CD4-positive, alpha-beta memory T cell (primary cell): ENCODE data around the gene KCNV2. TPM values are rescaled to one million over a fixed set of nuclear protein-coding genes. Genes with fewer than 3 reads are reported as not detected.
A peak's percentile ranks its signal among the peaks of the same experiment; 100 is the strongest.

Source experiments
- CTCF ChIA-PET: fragments of 350-600 bp; sonication (Branson Sonifier 250); formaldehyde crosslinking; loops from one replicate; lab custom pipeline; 2021; ENCODE audit warnings: inconsistent platforms; ENCODE audit not compliant: partially characterized antibody; lab: Charles Lee
- POLR2A ChIA-PET: fragments of 350-600 bp; sonication (Branson Sonifier 250); formaldehyde crosslinking; loops from one replicate; lab custom pipeline; 2021; ENCODE audit not compliant: partially characterized antibody; lab: Charles Lee
- DNase-seq, 5 donors: peaks; one replicate each; pipeline versions ENCODE4 v3.0.0 to v3.0.0-alpha.2; 2020 to 2022; ENCODE audit warnings: mixed read lengths in 1 of 5
- H3K27ac ChIP-seq: one replicate; pipeline ENCODE4 v1.7.0; 2013; ENCODE audit warnings: low read depth, low read length
- H3K27me3 ChIP-seq: 2 replicates; pipeline ENCODE4 v1.7.0; 2013; ENCODE audit warnings: mild to moderate bottlenecking, low read length, moderate library complexity; ENCODE audit not compliant: insufficient read depth
- H3K36me3 ChIP-seq: 2 replicates; pipeline ENCODE4 v1.7.0; 2013; ENCODE audit warnings: mild to moderate bottlenecking, low read length, moderate library complexity; ENCODE audit not compliant: insufficient read depth
- H3K4me1 ChIP-seq: 2 replicates; pipeline ENCODE4 v1.7.0; 2013; ENCODE audit warnings: mild to moderate bottlenecking, low read length, moderate library complexity; ENCODE audit not compliant: insufficient read depth
- H3K4me3 ChIP-seq, 2 donors: one replicate each; pipeline ENCODE4 v1.7.0; 2013; ENCODE audit warnings: low read length in 2 of 2, mild to moderate bottlenecking in 1 of 2
- H3K9me3 ChIP-seq, 2 donors: one replicate each; pipeline ENCODE4 v1.7.0; 2013; ENCODE audit warnings: low read length in 2 of 2, control low read depth in 1 of 2; ENCODE audit not compliant: control insufficient read depth in 1 of 2
- H3K27ac Mint-ChIP-seq, 7 donors: one replicate each; pipeline ENCODE4 v1.8.0; 2020 to 2021; ENCODE audit warnings: mixed read lengths in 7 of 7, mild to moderate bottlenecking in 6 of 7, inconsistent platforms in 3 of 7, moderate library complexity in 3 of 7
- H3K27me3 Mint-ChIP-seq, 2 donors: one replicate each; pipeline ENCODE4 v1.8.0; 2020 to 2021; ENCODE audit warnings: mixed read lengths in 2 of 2
- H3K36me3 Mint-ChIP-seq, 2 donors: one replicate each; pipeline ENCODE4 v1.8.0; 2020 to 2021; ENCODE audit warnings: mixed read lengths in 2 of 2, inconsistent platforms in 1 of 2, mild to moderate bottlenecking in 1 of 2
- H3K4me1 Mint-ChIP-seq, 4 donors: one replicate each; pipeline ENCODE4 v1.8.0; 2020 to 2021; ENCODE audit warnings: mixed read lengths in 4 of 4, mild to moderate bottlenecking in 1 of 4
- H3K4me3 Mint-ChIP-seq, 8 donors: one replicate each; pipeline ENCODE4 v1.8.0; 2020 to 2021; ENCODE audit warnings: mixed read lengths in 8 of 8, mild to moderate bottlenecking in 7 of 8, moderate library complexity in 6 of 8, inconsistent platforms in 3 of 8
- H3K9me3 Mint-ChIP-seq, 8 donors: one replicate each; pipeline ENCODE4 v1.8.0; 2020 to 2021; ENCODE audit warnings: mixed read lengths in 8 of 8, mild to moderate bottlenecking in 5 of 8, inconsistent platforms in 3 of 8, moderate library complexity in 1 of 8
- intact Hi-C: fragments of 100-400 bp; cut with micrococcal nuclease; formaldehyde crosslinking; loops from one replicate; pipeline ENCODE4 v1.15.1; 2023
- polyA plus RNA-seq, 2 donors: library from polyadenylated mRNA; unstranded; fragments of 300-500 nt; fragmentation: Illumina TruSeq; gene quantifications; one replicate each; pipeline ENCODE4 v1.2.3, GENCODE V29; 2021
- total RNA-seq, 2 experiments: library from RNA; stranded (reverse); gene quantifications; one replicate each; pipeline ENCODE4 v1.2.3, GENCODE V29; 2021

Gene KCNV2
- total and polyA plus RNA-seq, 4 experiments from 2014 or later = not detected

GRCh38 chr9:2777454-2777853 is 60.1 kb downstream of the KCNV2 start:
- POLR2A ChIA-PET = no interaction called here
- H3K27me3 ChIP-seq = no peaks in the 10 kb centered on the region

GRCh38 chr9:2778816-2779215 is 61.5 kb downstream of the KCNV2 start:
- POLR2A ChIA-PET = no interaction called here
- peaks cover 4% of the 10 kb centered on the region for H3K36me3 ChIP-seq
- CTCF ChIA-PET = no interaction called here
- no peak for DNase-seq
- no peak overlapping the region for H3K27ac Mint-ChIP-seq
- intact Hi-C loops = no loop called here
- peaks cover 5 to 47% (median 40%) of the 10 kb centered on the region in 8 donors for H3K9me3 Mint-ChIP-seq
- no peaks in the 10 kb centered on the region for H3K27me3 Mint-ChIP-seq
- no peaks in the 10 kb centered on the region for H3K4me1 ChIP-seq
- no peak overlapping the region for H3K27ac ChIP-seq
- H3K4me3 ChIP-seq = no peak overlapping the region
- no peaks in the 10 kb centered on the region for H3K27me3 ChIP-seq
- H3K9me3 ChIP-seq = peaks cover 0 to 3% of the 10 kb centered on the region in 2 donors
- H3K4me3 Mint-ChIP-seq = no peak overlapping the region
- no peaks in the 10 kb centered on the region for H3K4me1 Mint-ChIP-seq
- peaks cover 81 to 95% of the 10 kb centered on the region in 2 donors for H3K36me3 Mint-ChIP-seq

More at GRCh38 chr9:2777454-2777853, 60.1 kb downstream of the KCNV2 start:
- no peaks in the 10 kb centered on the region for H3K4me1 Mint-ChIP-seq
- H3K9me3 Mint-ChIP-seq = peaks cover 5 to 58% (median 48%) of the 10 kb centered on the region in 8 donors
- DNase-seq = no peak
- no peak overlapping the region for H3K4me3 ChIP-seq
- CTCF ChIA-PET = no interaction called here
- no peaks in the 10 kb centered on the region for H3K4me1 ChIP-seq
- peak overlapping the region in 1 of 7 donors; percentile 42 for H3K27ac Mint-ChIP-seq
- no peak overlapping the region for H3K27ac ChIP-seq
- no peaks in the 10 kb centered on the region for H3K27me3 Mint-ChIP-seq
- intact Hi-C loops = no loop called here
- H3K36me3 ChIP-seq = peaks cover 4% of the 10 kb centered on the region
- peaks cover 85 to 95% of the 10 kb centered on the region in 2 donors for H3K36me3 Mint-ChIP-seq
- peaks cover 0 to 3% of the 10 kb centered on the region in 2 donors for H3K9me3 ChIP-seq
- peak overlapping the region in 1 of 8 donors; percentile 63 for H3K4me3 Mint-ChIP-seq

Other genes starting within 250 kb of the KCNV2 start
- under 1 TPM; 0.38 to 0.50 TPM for gene VLDLR, start 95.7 kb upstream of the KCNV2 start, total RNA-seq
- gene VLDLR, start 95.7 kb upstream of the KCNV2 start, polyA plus RNA-seq = under 1 TPM; 0.07 to 0.14 TPM
- 10 to 100 TPM; 38.6 to 42.8 TPM for gene PUM3, start 126.6 kb downstream of the KCNV2 start, total RNA-seq
- 10 to 100 TPM; 17.2 to 24.0 TPM for gene PUM3, start 126.6 kb downstream of the KCNV2 start, polyA plus RNA-seq